ENCODE data around the gene ZRSR2.

GRCh38 chrX:15855568-15856221 lies 65.4 kb downstream of the ZRSR2 start:
- TF ChIP-seq EZH2phosphoT487 (IDR thresholded peaks at IDR 0.05; ENCODE audit: borderline replicate concordance, low read length) = no peak
- no peak for TF ChIP-seq CTCF (conservative IDR thresholded peaks at IDR 0.05; ENCODE audit: low read depth, low read length)
- no peak for TF ChIP-seq EZH2 (IDR thresholded peaks at IDR 0.05; ENCODE audit: low read length, unreplicated experiment)

All from PC-3 (cell line).